ENCODE measurements around the gene WDR35.

The WDR35 gene

GRCh38 chr2:19865151-19865550 is 124.8 kb downstream of the WDR35 start:
- Mint-ChIP-seq H3K4me1 (ENCODE audit: low read depth) (peaks cover 25% of the 10 kb centered on the region), H3K27ac (no peak overlapping the region), H3K36me3 (no peaks in the 10 kb centered on the region), H3K27me3 (no peaks in the 10 kb centered on the region), H3K9me3 (ENCODE audit: low read depth) (no peaks in the 10 kb centered on the region), H3K4me3 (no peak overlapping the region)

GRCh38 chr2:19864381-19864780 is 125.5 kb downstream of the WDR35 start:
- Mint-ChIP-seq H3K4me3 (no peak overlapping the region), H3K27me3 (no peaks in the 10 kb centered on the region), H3K9me3 (ENCODE audit: low read depth) (no peaks in the 10 kb centered on the region), H3K4me1 (ENCODE audit: low read depth) (peaks cover 17% of the 10 kb centered on the region), H3K27ac (no peak overlapping the region), H3K36me3 (no peaks in the 10 kb centered on the region)

GRCh38 chr2:19863303-19864041 is 126.4 kb downstream of the WDR35 start:
- Mint-ChIP-seq H3K27ac (no peak overlapping the region), H3K4me3 (no peak overlapping the region), H3K9me3 (ENCODE audit: low read depth) (no peaks in the 10 kb centered on the region), H3K4me1 (ENCODE audit: low read depth) (peaks cover 10% of the 10 kb centered on the region), H3K27me3 (no peaks in the 10 kb centered on the region), H3K36me3 (no peaks in the 10 kb centered on the region)

- no peaks in the 10 kb centered on the region for H3K27me3 Mint-ChIP-seq
- H3K27ac Mint-ChIP-seq: no peak overlapping the region
- no peak overlapping the region for H3K4me3 Mint-ChIP-seq
- no peaks in the 10 kb centered on the region for H3K36me3 Mint-ChIP-seq
- H3K9me3 Mint-ChIP-seq (ENCODE audit: low read depth): no peaks in the 10 kb centered on the region
- H3K4me1 Mint-ChIP-seq (ENCODE audit: low read depth): no peaks in the 10 kb centered on the region
These were observed 128.1 kb downstream of the WDR35 start for GRCh38 chr2:19861813-19862212.

Data from activated naive CD8-positive, alpha-beta T cell (primary cell).